HTERT RPE-1 (cell line): Measurements from ENCODE around the gene TAF11L12.
"Not testable (repeated sequence)": the region's sequence is repeated elsewhere in the genome, so short reads cannot be mapped to it uniquely, and the experiment has no call there.

Experiments used
- in situ Hi-C: fragments of 300-500 bp; cut with MboI; formaldehyde crosslinking; loops from 4 replicates; pipeline ENCODE4 v1.14.3; 2020; ENCODE audit warnings: low sequenced_read_pairs

TAF11L12 gene

GRCh38 chr5:17610092-17610491, at the start of gene TAF11L12:
TAF11L12 (plus strand) TSS chr5:17610392.
- in situ Hi-C loops = not testable (repeated sequence)

- in situ Hi-C loops = not testable (repeated sequence)
Measured at GRCh38 chr5:17585658-17586057, 24.5 kb upstream of the TAF11L12 start, which contains the start of gene TAF11L7. TAF11L7 (minus strand) TSS chr5:17585758.

- in situ Hi-C loops = not testable (repeated sequence)
Measured at GRCh38 chr5:17590860-17591259, 19.3 kb upstream of the TAF11L12 start, which contains the start of gene TAF11L8. TAF11L8 (minus strand) TSS chr5:17590960.

GRCh38 chr5:17594255-17594654, 15.9 kb upstream of the TAF11L12 start, which contains the start of gene TAF11L9:
TAF11L9 (minus strand) TSS chr5:17594394.
- in situ Hi-C loops = not testable (repeated sequence)

GRCh38 chr5:17597728-17598127, 12.5 kb upstream of the TAF11L12 start, which contains the start of gene TAF11L10:
TAF11L10 (minus strand) TSS chr5:17597828.
- in situ Hi-C loops = not testable (repeated sequence)

GRCh38 chr5:17603880-17604279, 6.3 kb upstream of the TAF11L12 start, which contains the start of gene TAF11L11:
TAF11L11 (plus strand) TSS chr5:17604183.
- in situ Hi-C loops = not testable (repeated sequence)

DNA sequence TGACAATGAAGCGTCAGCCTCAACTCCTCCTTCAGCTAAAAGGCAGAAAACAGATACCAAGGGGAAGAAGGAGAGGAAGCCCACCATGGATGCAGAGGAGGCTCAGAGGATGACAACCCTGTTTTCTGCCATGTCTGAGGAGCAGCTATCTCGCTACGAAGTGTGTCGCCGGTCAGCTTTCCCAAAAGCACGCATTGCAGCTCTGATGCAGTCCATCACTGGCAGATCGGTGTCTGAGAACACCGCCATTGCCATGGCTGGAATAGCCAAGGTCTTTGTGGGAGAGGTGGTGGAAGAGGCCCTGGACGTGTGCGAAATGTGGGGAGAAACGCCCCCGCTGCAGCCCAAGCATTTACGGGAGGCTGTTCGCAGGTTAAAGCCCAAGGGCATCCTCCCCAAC, 5.2 kb upstream of the TAF11L12 start:
- in situ Hi-C loops = no loop called here

DNA sequence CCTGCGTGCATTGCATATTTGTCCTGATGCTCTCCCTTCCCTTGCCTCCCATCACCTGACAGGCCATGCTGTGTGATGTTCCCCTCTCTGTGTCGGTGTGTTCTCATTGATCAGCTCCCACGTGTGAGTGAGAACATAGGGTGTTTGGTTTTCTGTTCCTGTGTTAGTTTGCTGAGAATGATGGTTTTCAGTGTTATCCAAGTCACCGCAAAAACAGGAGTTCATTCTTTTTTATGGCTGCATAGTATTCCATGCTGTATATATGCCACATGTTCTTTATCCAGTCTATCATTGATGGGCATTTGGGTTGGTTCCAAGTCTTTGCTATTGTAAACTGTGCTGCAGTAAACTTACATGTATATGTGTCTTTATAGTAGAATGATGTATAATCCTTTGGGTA, 2.7 kb upstream of the TAF11L12 start:
- in situ Hi-C loops = not testable (repeated sequence)

DNA sequence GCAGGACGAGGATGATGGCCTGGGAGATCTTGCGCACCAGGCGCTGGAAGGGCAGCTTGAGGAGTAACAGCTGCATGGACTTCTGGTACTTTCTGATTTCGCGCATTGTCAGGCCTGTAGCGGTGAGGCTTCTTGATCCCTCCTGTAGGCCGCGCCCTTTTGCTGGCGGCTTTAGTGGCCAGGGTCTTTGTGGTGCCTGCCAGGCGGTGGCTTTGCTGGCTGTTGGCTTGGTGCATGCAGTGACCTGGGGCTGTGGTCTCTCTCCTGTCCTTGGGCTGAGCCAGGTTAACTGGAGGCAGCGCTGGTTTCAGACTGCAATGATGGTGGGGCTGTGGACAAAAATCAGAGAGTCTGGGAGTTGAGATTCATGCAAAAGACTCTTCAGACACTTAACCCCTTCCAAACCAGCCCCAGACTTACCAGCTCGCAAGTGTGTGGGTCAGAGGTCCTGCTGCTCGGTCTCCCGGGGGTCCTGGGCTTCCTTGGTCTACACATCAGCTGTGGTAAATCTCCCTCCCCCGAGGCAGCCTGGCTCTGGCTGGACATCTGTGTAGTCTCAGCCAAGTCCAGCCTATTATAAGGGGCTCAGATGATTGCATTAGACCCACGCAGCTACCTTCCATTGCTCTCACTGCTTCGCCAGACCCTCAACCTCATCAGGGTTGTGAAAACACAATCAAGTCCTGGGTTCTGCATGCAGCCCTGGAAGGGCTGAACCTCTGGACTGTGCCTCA, 4.8 kb downstream of the TAF11L12 start:
- in situ Hi-C loops = no loop called here

GRCh38 chr5:17619354-17619753, 9.2 kb downstream of the TAF11L12 start:
- in situ Hi-C loops = no loop called here

DNA sequence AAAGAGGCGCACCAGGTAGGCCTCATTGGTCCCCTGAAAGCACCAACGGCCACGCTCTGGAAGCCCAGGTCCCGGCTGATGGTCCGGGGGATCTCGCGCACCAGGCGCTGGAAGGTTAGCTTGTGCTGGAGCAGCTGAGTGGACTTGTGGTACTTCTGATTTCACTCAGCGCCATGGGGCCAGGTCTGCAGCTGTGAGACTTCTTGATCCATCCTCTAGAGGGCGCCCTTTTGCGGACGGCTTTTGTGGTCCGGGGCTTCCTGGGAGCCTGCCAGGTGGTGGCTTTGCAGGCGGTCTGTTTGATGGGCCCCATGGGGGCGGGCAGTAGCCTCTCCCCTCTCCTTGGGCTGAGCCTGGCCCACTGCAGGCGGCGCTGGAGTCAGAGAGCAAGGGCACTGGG, 10.4 kb downstream of the TAF11L12 start:
- in situ Hi-C loops = no loop called here

DNA sequence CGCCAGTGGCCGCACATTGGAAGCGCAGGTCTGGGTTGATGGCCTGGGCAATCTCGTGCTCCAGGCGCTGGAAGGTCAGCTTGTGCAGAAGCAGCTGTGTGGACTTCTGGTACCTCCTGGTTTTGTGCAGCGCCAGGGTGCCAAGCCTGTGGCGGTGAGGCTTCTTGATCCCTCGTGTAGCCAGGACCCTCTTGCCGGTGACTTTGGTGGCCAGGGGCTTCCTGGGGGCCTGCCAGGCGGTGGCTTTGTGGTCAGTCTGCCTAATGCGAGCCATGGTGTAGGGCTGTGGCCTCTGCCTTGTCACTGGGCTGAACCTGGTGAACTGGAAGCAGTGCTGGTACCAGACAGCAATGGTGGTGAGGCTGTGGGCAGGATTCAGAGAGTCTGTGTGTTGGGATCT, 15.5 kb downstream of the TAF11L12 start:
- in situ Hi-C loops = no loop called here

DNA sequence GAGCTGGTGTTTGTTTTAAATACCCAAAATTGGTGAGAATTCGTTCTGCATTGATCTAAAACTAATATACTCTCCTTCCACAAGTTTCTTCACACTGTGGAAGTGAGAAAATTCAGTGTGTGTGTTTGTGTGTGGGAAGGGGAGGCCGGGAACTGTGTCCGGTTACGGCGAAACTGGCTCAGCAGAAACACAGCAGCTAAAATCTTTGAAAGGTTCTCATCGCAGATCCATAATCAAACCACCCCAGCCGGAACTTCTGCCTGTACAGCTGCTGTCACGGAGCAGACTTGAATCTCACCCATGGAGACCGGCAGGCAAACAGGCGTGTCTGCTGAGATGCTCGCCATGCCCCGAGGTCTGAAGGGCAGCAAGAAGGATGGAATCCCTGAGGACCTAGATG, 21.6 kb downstream of the TAF11L12 start, which contains the start of gene TAF11L13:
Gene TAF11L13, plus strand, starts transcription at position 301 of the 400 bp plus-strand sequence.
- in situ Hi-C loops = not testable (repeated sequence)

- in situ Hi-C loops = no loop called here
Measured at GRCh38 chr5:17634160-17634559, 24.0 kb downstream of the TAF11L12 start, which contains the start of gene TAF11L14. TAF11L14 (plus strand) TSS chr5:17634460.

GRCh38 chr5:17649232-17649631, 39.0 kb downstream of the TAF11L12 start:
- in situ Hi-C loops = not testable (repeated sequence)

DNA sequence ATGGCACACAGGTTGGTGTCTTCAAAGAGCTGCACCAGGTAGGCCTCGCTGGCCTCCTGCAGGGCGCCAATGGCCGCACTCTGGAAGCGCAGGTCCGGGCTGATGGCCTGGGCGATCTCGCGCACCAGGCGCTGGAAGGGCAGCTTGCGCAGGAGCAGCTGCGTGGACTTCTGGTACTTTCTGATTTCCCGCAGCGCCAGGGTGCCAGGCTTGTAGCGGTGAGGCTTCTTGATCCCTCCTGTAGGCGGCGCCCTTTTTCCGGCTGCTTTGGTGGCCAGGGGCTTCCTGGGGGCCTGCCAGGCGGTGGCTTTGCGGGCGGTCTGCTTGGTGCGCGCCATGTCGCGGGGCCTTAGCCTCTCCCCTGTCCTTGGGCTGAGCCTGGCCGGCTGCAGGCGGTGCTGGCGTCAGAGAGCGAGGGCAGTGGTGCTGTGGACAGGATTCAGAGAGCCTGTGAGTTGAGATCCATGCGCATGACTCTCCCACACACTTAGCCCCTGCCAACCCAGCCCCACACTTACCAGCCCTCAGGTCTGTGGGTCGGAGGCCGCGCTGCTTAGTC, 45.1 kb downstream of the TAF11L12 start:
- in situ Hi-C loops = not testable (repeated sequence)

GRCh38 chr5:17655921-17656320, 45.7 kb downstream of the TAF11L12 start:
- in situ Hi-C loops = no loop called here
